GM06990 (cell line): ENCODE results near the gene HDAC1.
A peak's percentile ranks its signal among the peaks of the same experiment; 100 is the strongest.

Experiments used
- DNase-seq: peaks from one replicate; pipeline ENCODE4 v3.0.0-alpha.2; 2011; ENCODE audit not compliant: insufficient read length; ENCODE audit errors: extremely low read depth
- H3K27me3 ChIP-seq: replicated peaks from 2 replicates; pipeline ENCODE4 v1.6.0; 2011; ENCODE audit warnings: low read length; ENCODE audit not compliant: control insufficient read depth, insufficient read depth
- H3K36me3 ChIP-seq: 2 replicates; pipeline ENCODE4 v1.5.1; 2011; ENCODE audit warnings: low read length; ENCODE audit not compliant: control insufficient read depth, insufficient read depth
- H3K4me3 ChIP-seq: replicated peaks from 2 replicates; pipeline ENCODE4 v1.5.1; 2011; ENCODE audit warnings: low read depth, mild to moderate bottlenecking, control low read depth, low read length
- CTCF ChIP-seq: IDR thresholded peaks from 2 replicates; pipeline ENCODE4 v1.5.1; 2011; ENCODE audit warnings: low read length, control low read depth, mild to moderate bottlenecking, inconsistent platforms; ENCODE audit not compliant: insufficient read depth, poor library complexity, severe bottlenecking

HDAC1 gene

DNA sequence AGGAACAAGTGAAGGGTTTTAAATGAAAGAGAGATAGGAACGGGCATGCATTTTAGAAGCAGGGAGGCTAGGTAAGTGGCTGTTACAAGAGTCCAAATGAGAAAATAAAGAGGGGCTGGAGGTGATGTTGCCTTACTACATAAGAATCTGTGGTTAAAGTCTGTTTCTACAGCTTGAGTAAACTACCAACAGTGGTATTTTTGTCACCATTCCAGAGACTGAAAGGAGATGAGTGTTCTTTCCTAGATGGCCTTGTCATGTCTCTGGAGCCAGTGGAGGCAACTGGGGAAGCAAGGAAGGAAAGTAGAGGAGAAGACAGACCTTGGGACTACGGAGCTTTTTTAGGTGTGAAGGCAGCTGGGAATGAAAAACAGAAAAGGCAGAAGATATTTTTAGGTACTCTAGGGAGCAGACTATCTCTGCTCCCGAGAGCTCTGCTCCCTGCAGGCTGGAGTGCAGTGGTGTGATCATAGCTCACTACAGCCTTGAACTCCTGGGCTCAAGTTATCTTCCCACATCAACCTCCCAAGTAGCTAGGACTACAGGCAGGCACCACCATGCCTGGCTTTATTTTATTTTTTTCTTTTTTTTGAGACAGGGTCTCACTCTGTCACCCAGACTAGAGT, 12.2 kb downstream of the HDAC1 start:
- H3K4me3 ChIP-seq = no peak overlapping the region
- H3K36me3 ChIP-seq = peaks cover 21% of the 10 kb centered on the region
- no peak for TF ChIP-seq CTCF
- no peak for DNase-seq
- H3K27me3 ChIP-seq = no peaks in the 10 kb centered on the region

- no peak for DNase-seq
- Histone ChIP-seq H3K36me3 (peaks cover 21% of the 10 kb centered on the region), H3K27me3 (no peaks in the 10 kb centered on the region), H3K4me3 (no peak overlapping the region)
- no peak for TF ChIP-seq CTCF
Measured at GRCh38 chr1:32305310-32305709, 13.4 kb downstream of the HDAC1 start.

GRCh38 chr1:32307324-32307723, 15.4 kb downstream of the HDAC1 start:
- peaks cover 21% of the 10 kb centered on the region for H3K36me3 ChIP-seq
- no peak for TF ChIP-seq CTCF

GRCh38 chr1:32309960-32310359, 18.1 kb downstream of the HDAC1 start:
- no peak for TF ChIP-seq CTCF
- Histone ChIP-seq H3K4me3 (no peak overlapping the region), H3K36me3 (peaks cover 5% of the 10 kb centered on the region), H3K27me3 (no peaks in the 10 kb centered on the region)
- DNase-seq = no peak

More at GRCh38 chr1:32307324-32307723, 15.4 kb downstream of the HDAC1 start:
- no peak overlapping the region for H3K4me3 ChIP-seq
- no peaks in the 10 kb centered on the region for H3K27me3 ChIP-seq
- no peak for DNase-seq

DNA sequence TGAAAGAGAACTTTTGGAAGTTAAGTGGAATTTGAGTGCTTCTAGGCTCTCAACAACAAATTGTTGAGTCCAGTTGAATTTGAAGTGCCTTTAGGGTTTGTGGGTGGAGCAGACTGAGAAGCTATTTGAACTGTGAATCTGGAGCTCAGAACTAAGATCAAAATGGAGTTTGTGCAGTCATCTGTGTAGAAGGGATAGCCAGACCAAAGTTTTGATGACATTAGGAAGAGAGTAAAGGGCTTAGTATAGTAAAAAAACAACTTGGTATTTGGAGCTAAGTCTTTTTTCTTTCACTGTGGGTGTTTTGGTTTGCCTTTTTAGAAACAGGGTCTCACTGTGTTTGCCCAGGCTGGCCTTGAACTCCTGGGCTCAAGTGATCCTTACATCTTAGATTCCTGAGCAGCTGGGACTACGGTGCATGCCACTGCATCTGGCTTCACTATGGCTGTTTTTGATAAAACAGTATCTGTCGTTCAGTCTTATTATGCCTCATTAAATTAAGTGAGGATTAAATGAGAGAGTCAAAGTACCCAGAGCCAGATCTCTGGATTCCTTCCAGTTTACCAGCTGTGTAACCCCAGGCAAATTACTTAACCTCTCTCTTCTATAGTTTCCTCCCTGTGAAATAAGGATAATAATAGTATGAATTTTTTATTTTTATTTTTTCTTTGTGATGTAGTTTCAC, 20.0 kb downstream of the HDAC1 start:
- Histone ChIP-seq H3K4me3 (no peak overlapping the region), H3K27me3 (no peaks in the 10 kb centered on the region), H3K36me3 (peaks cover 2% of the 10 kb centered on the region)
- no peak for TF ChIP-seq CTCF
- no peak for DNase-seq

DNA sequence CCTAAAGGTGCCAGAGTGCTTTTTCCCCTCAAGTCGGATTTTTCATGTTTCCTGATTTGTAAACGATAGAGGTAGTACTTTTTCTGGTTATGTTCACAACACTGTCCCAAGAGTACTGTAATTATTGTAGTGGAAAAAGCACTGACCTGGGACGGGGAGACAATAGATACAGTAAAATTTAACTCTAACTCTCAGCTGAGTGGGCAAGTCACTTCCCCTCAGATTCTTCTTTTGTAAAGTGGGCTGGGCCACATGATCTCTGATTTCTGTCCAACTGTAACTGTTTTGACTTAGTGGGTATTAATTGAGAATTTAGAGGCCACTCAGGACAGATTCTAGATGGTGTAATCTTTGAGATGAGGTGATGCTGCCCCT, 25.0 kb downstream of the HDAC1 start:
- H3K4me3 ChIP-seq = no peak overlapping the region
- peak; percentile 49 for DNase-seq
- H3K36me3 ChIP-seq = peaks cover 2% of the 10 kb centered on the region
- no peaks in the 10 kb centered on the region for H3K27me3 ChIP-seq
- TF ChIP-seq CTCF = no peak
